ENCODE results near the gene PLPP4. TPM values are rescaled to one million over a fixed set of nuclear protein-coding genes. Genes with fewer than 3 reads are reported as not detected.

The PLPP4 gene
- total and polyA plus RNA-seq, 2 experiments from 2014 or later, result 0.74 to 1.0 TPM

DNA sequence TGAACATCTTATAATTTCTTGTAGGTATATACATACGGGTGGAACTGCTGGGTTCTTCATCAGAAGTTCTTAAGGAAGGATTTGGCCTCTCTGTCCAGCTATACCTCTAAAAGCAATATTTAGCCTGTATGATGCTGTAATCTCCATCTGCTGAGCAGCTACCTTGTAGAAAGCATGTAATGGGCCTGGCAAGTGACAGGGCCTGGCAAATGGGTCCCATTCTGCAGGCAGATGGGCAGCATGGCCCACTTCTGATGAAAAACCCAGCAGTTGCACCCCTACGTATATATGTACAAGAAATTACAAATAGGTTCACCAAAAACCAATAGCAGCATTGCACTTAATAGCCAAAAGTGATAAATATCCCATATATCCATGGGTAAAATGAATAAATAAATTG is 9.0 kb downstream of the PLPP4 start:
- Histone ChIP-seq H3K27me3 (no peaks in the 10 kb centered on the region), H3K9me3 (ENCODE audit: low read depth) (no peaks in the 10 kb centered on the region), H3K4me1 (ENCODE audit: low read depth) (no peaks in the 10 kb centered on the region), H3K4me3 (no peak overlapping the region), H3K27ac (no peak overlapping the region), H3K36me3 (no peaks in the 10 kb centered on the region)
- DNase-seq (ENCODE audit: low read depth in 1 of 2, low spot score in 1 of 2), result no peak
- TF ChIP-seq, protein P1, sequence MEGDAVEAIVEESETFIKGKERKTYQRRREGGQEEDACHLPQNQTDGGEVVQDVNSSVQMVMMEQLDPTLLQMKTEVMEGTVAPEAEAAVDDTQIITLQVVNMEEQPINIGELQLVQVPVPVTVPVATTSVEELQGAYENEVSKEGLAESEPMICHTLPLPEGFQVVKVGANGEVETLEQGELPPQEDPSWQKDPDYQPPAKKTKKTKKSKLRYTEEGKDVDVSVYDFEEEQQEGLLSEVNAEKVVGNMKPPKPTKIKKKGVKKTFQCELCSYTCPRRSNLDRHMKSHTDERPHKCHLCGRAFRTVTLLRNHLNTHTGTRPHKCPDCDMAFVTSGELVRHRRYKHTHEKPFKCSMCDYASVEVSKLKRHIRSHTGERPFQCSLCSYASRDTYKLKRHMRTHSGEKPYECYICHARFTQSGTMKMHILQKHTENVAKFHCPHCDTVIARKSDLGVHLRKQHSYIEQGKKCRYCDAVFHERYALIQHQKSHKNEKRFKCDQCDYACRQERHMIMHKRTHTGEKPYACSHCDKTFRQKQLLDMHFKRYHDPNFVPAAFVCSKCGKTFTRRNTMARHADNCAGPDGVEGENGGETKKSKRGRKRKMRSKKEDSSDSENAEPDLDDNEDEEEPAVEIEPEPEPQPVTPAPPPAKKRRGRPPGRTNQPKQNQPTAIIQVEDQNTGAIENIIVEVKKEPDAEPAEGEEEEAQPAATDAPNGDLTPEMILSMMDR (IDR thresholded peaks at IDR 0.05; ENCODE audit: low read depth, low read length), result no peak

DNA sequence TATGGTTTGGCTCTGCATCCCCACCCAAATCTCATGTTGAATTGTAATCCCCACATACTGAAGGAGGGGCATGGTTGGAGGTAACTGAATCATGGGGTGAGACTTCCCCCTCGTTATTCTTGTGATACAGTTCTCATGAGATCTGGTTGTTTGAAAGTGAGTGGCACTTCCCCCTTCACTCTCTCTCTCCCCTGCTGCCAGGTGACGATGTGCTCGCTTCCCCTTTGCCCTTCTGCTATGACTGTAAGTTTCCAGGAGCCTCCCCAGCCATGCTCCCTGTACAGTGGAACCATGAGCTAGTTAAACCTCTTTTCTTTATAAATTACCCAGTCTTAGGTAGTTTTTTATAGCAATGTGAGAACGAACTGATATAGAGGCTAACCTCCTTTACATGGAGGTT is 16.6 kb downstream of the PLPP4 start:
- TF ChIP-seq, protein P1 (IDR thresholded peaks at IDR 0.05; ENCODE audit: low read depth, low read length), result no peak
- H3K9me3 ChIP-seq (ENCODE audit: low read depth), result no peaks in the 10 kb centered on the region
- no peaks in the 10 kb centered on the region for H3K27me3 ChIP-seq

DNA sequence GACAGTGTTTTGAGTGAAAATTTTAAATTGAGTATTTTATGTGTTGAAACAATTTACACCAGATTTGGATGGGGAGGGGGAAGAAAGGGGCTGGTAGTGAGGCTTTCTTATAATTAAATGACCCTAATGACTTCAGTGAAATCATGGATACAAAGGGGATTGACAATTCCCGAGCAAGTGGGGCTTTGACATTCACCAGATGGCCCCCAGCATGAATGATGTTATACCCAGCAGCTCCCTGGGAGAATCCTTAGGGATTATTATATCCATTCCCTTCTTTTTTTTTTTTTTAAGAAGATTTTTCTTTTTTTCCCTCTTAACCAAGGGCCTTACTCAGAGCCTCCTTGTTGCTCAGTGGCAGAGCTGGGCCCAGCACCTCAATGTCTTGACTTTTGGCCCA is 17.9 kb downstream of the PLPP4 start:
- H3K4me1 ChIP-seq (ENCODE audit: low read depth), result no peaks in the 10 kb centered on the region
- H3K9me3 ChIP-seq (ENCODE audit: low read depth), result no peaks in the 10 kb centered on the region
- H3K27ac ChIP-seq, result no peak overlapping the region
- no peak for DNase-seq (ENCODE audit: low read depth in 1 of 2, low spot score in 1 of 2)
- H3K36me3 ChIP-seq, result no peaks in the 10 kb centered on the region
- TF ChIP-seq, protein P1 (IDR thresholded peaks at IDR 0.05; ENCODE audit: low read depth, low read length), result no peak
- no peak overlapping the region for H3K4me3 ChIP-seq
- no peaks in the 10 kb centered on the region for H3K27me3 ChIP-seq

More for the DNA sequence above, 16.6 kb downstream of the PLPP4 start:
- no peak for DNase-seq (ENCODE audit: low read depth in 1 of 2, low spot score in 1 of 2)
- H3K27ac ChIP-seq, result no peak overlapping the region
- no peaks in the 10 kb centered on the region for H3K36me3 ChIP-seq
- H3K4me1 ChIP-seq (ENCODE audit: low read depth), result no peaks in the 10 kb centered on the region
- no peak overlapping the region for H3K4me3 ChIP-seq

DNA sequence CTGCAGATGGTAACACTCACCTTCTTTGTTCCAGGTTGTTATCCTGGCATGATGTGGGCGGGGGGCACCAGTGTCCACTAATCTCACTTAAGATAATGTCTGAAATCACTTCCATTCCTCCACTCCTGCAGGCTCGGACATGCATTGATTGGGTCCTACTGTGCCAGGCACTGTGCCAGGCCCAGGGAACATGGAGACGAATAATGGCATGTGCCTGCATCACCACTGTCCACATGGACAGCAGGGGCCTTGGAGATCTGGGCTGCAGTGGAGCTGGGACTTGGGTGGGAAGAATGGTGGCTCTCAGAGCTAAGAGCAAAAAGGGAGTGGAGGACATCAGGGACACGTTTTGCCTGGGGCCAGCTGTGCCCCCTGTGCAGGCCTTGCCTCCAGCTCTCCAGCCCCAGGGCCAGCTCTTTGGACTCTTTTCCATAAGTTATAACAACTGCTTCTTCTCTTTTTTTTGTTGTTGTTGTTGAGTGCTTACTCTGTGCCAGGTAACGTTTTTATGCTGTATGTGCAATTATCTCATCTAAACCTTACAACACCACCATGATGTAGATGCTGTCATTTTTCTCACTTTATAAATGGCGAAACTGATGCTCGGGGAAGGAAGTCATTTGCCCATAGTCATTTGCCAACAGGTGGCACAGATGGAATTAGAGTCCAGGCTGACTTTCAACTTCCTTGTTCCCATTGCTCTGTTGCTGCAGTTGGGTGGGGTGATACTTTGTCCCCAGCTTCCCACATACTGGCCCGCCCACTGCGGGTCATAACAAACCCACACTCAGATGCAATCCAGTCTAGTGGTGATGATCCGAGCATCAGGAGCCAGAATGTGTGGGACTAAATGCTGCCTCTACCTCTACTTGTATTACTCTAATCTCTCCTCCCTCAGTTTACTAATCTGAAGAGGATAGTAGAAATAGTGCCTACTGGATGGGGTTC is 19.1 kb downstream of the PLPP4 start:
- Histone ChIP-seq H3K4me3 (no peak overlapping the region), H3K27me3 (no peaks in the 10 kb centered on the region), H3K36me3 (no peaks in the 10 kb centered on the region), H3K4me1 (ENCODE audit: low read depth) (no peaks in the 10 kb centered on the region), H3K9me3 (ENCODE audit: low read depth) (no peaks in the 10 kb centered on the region), H3K27ac (no peak overlapping the region)
- TF ChIP-seq, protein P1 (IDR thresholded peaks at IDR 0.05; ENCODE audit: low read depth, low read length), result no peak
- DNase-seq (ENCODE audit: low read depth in 1 of 2, low spot score in 1 of 2), result no peak

DNA sequence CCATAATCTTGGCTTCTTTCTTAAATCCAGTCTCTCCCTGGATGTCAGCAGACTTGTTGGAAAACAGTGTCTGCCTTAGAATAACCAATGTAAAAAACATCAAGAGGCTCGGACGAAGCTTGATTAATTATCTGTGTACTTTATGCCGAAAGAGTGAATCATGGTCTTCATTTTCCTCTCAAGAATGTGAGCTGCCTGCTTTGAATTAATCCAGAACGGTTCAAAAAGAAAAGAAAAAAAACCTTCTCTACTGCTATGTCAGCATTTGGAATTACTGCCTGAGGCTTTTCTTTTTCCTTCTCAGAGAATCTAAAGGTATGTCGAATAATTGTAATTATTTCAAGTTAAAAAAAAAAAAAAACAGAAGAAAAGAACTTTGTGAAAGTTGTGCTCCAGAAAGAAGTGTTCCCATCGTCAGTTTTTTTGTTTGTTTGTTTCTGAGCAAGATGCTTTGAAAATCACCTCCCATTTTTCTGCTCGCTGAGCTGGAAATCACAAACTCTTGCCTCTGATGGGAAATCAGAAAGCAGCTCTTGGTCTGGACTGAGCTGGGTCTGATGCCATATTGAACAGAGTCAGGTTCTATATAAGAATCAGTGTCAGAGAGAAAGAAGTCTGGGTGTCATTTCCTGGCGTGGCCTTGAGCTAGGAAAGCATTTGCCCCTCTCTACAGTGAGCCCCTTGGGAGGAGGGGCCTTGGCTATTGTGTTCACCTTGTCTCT is 20.2 kb downstream of the PLPP4 start:
- H3K4me3 ChIP-seq, result no peak overlapping the region
- TF ChIP-seq, protein P1 (IDR thresholded peaks at IDR 0.05; ENCODE audit: low read depth, low read length), result no peak
- no peaks in the 10 kb centered on the region for H3K36me3 ChIP-seq
- no peak overlapping the region for H3K27ac ChIP-seq
- peak in 1 of 2 donors; percentile 13 for DNase-seq (ENCODE audit: low read depth in 1 of 2, low spot score in 1 of 2)
- no peaks in the 10 kb centered on the region for H3K27me3 ChIP-seq
- H3K9me3 ChIP-seq (ENCODE audit: low read depth), result no peaks in the 10 kb centered on the region
- no peaks in the 10 kb centered on the region for H3K4me1 ChIP-seq (ENCODE audit: low read depth)

Measured in cardiac muscle cell (in vitro differentiated cells and primary cell).